Measurements from ENCODE around the gene NUP62. TPM values are rescaled to one million over a fixed set of nuclear protein-coding genes. Genes with fewer than 3 reads are reported as not detected.

The NUP62 gene
- total RNA-seq, 1 donor from 2014 or later = 38.8 TPM

DNA sequence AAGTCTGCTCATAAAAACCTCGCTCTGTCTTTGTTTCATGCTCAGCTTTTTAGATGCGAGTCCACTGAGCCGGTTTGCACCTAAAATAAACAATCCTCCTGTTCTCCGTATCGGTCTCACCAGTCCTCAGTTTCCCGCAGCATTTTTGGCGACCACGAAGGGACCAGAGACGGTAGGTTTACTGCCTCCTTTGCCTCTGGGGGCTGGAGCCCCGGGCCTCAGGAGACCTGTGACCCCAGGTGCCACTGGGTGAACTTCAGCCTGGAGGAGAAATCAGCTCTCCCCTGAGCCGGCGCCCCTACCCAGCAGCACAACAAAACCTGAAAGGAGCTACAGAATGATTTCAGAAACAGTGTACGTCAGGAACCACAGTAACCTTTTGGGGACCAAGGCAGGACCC lies 23.6 kb upstream of the NUP62 start:
- Histone ChIP-seq H3K27ac (no peak overlapping the region), H3K4me1 (peaks cover 10 to 24% of the 10 kb centered on the region in 2 donors), H3K9me3 (no peaks in the 10 kb centered on the region), H3K4me3 (no peak overlapping the region), H3K27me3 (no peaks in the 10 kb centered on the region), H3K36me3 (no peaks in the 10 kb centered on the region)
- TF ChIP-seq, protein P1, sequence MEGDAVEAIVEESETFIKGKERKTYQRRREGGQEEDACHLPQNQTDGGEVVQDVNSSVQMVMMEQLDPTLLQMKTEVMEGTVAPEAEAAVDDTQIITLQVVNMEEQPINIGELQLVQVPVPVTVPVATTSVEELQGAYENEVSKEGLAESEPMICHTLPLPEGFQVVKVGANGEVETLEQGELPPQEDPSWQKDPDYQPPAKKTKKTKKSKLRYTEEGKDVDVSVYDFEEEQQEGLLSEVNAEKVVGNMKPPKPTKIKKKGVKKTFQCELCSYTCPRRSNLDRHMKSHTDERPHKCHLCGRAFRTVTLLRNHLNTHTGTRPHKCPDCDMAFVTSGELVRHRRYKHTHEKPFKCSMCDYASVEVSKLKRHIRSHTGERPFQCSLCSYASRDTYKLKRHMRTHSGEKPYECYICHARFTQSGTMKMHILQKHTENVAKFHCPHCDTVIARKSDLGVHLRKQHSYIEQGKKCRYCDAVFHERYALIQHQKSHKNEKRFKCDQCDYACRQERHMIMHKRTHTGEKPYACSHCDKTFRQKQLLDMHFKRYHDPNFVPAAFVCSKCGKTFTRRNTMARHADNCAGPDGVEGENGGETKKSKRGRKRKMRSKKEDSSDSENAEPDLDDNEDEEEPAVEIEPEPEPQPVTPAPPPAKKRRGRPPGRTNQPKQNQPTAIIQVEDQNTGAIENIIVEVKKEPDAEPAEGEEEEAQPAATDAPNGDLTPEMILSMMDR (IDR thresholded peaks at IDR 0.05) = no peak
- intact Hi-C loops (cut with DNase I) = no loop called here
- no peak for DNase-seq (ENCODE audit: low spot score in 2 of 2)

DNA sequence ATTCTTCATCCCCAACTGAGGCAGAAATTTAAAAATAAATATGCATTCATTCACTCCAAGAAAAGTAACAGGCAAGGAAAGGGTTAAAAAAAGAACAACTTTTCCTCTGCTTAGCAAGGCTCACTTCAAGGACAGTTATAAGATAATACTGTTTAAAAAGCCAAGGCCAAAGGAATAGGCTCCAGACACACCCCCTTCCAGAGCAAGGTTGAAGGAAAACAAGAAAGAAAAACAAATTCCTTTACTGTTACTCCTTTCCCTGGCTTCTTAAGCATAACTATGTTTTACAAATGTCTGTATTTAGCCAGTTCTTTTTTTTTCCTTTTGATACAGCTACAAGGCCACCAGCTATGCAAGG lies 23.2 kb upstream of the NUP62 start:
- TF ChIP-seq, protein P1 (IDR thresholded peaks at IDR 0.05) = no peak
- Histone ChIP-seq H3K27ac (no peak overlapping the region), H3K27me3 (no peaks in the 10 kb centered on the region), H3K4me1 (peaks cover 10 to 24% of the 10 kb centered on the region in 2 donors), H3K9me3 (no peaks in the 10 kb centered on the region), H3K4me3 (no peak overlapping the region), H3K36me3 (no peaks in the 10 kb centered on the region)
- DNase-seq (ENCODE audit: low spot score in 2 of 2) = no peak
- intact Hi-C loops (cut with DNase I) = no loop called here

DNA sequence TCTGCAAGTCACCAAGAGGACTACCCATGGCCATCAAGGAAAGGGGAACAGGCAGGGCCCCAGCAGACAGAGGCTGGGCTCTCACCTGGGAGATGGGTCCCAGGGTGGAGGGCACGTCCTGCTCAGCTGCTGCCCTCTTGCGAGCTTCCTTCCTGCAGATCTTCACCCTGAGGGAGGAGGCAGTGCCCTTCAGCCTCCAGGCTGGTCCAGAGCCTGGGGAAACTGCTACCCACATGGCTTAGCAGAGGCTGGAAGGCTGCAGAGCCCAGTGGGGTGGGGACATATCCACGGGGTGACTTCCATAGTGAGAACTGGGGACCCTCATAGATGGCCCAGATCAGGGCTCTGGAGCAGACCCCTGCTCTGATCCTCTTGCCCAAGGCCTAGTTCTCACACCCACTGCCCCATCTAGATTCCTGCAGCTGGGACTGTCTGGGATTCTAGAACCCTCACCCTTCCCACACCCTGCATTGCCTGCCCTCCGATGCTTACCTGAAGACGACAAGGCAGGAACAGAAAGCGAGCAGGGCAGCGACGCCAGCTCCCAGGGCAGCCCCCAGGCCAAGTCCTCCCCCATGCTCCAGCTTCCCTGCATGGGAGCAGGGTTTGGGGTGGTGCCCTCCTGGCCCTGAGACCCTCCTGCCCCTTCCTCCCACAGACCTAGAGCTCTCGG lies 22.6 kb upstream of the NUP62 start:
- Histone ChIP-seq H3K36me3 (no peaks in the 10 kb centered on the region), H3K4me3 (no peak overlapping the region), H3K9me3 (no peaks in the 10 kb centered on the region), H3K27ac (no peak overlapping the region), H3K27me3 (no peaks in the 10 kb centered on the region), H3K4me1 (peaks cover 10 to 24% of the 10 kb centered on the region in 2 donors)
- TF ChIP-seq, protein P1 (IDR thresholded peaks at IDR 0.05) = no peak
- intact Hi-C loops (cut with DNase I) = no loop called here
- no peak for DNase-seq (ENCODE audit: low spot score in 2 of 2)

DNA sequence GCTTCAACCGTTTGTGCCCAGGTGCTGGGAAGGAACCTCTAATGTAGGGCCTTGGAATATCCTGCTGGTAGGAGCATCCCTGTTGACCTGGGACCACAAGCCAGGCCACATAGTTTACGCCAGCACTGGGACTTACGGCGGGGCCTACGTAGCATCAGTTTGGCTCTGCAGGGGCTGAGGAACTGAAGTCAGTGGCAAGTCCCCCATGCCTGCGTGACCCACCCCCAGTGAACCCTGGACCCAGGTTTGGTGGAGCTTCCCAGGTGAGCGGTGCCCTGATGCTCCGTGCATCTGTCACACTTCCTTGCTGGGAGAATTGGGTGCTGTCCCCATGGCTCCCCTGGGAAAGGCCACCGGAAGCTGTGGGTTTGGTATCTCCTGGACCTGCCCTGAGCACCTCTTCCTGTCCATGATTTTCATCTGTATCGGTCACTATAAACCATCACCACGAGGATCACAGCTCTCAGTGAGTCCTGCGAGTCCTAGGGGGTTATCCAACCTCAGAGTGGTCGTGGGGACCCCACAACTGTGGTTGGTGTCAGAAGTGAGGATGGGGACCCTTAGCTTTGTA lies 21.7 kb upstream of the NUP62 start:
- Histone ChIP-seq H3K9me3 (no peaks in the 10 kb centered on the region), H3K27me3 (no peaks in the 10 kb centered on the region), H3K4me1 (peaks cover 10 to 24% of the 10 kb centered on the region in 2 donors), H3K4me3 (no peak overlapping the region), H3K36me3 (no peaks in the 10 kb centered on the region), H3K27ac (no peak overlapping the region)
- TF ChIP-seq, protein P1 (IDR thresholded peaks at IDR 0.05) = no peak
- intact Hi-C loops (cut with DNase I) = no loop called here
- no peak for DNase-seq (ENCODE audit: low spot score in 2 of 2)

DNA sequence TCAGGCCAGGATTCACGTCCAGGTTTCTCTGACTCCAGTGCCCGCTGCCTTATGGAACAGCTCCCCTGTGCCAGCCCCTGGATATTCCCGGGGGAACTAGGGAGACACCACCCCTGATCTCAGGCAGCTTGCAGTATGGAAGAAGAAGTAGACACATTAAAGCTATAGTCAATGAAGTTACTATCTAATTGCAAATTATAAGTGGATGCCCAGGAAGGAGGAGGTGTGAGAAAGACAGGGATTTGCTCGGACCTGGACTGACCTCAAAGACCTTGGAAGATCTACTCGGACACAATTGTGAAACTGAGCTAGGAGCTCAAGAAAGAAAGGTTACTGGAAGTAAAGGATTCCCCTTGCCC lies 21.3 kb upstream of the NUP62 start:
- intact Hi-C loops (cut with DNase I) = no loop called here
- DNase-seq (ENCODE audit: low spot score in 2 of 2) = no peak
- TF ChIP-seq, protein P1 (IDR thresholded peaks at IDR 0.05) = no peak
- Histone ChIP-seq H3K9me3 (no peaks in the 10 kb centered on the region), H3K4me1 (peaks cover 10 to 24% of the 10 kb centered on the region in 2 donors), H3K27me3 (no peaks in the 10 kb centered on the region), H3K4me3 (no peak overlapping the region), H3K27ac (no peak overlapping the region), H3K36me3 (no peaks in the 10 kb centered on the region)
